Osteoblast (primary cell): ENCODE measurements around the gene FERMT1. TPM values are rescaled to one million over a fixed set of nuclear protein-coding genes. Genes with fewer than 3 reads are reported as not detected.

ENCODE experiments used
- DNase-seq: peaks from one replicate; pipeline ENCODE4 v3.0.0; 2011; ENCODE audit warnings: low spot score, mixed read lengths; ENCODE audit not compliant: insufficient read length; ENCODE audit errors: missing footprints
- H2AFZ ChIP-seq: 2 replicates; pipeline ENCODE4 v1.6.0; 2011; ENCODE audit warnings: mild to moderate bottlenecking, low read length
- H3K27ac ChIP-seq: 2 replicates; pipeline ENCODE4 v1.5.1; 2011; ENCODE audit warnings: mild to moderate bottlenecking, low read depth, low read length, moderate library complexity
- H3K27me3 ChIP-seq: 2 replicates; pipeline ENCODE4 v1.6.0; 2012; ENCODE audit warnings: mild to moderate bottlenecking, control low read depth, inconsistent platforms, low read length, moderate library complexity; ENCODE audit not compliant: insufficient read depth
- H3K36me3 ChIP-seq: 2 replicates; pipeline ENCODE4 v1.5.1; 2011; ENCODE audit warnings: mild to moderate bottlenecking, low read length, control low read depth, moderate library complexity; ENCODE audit not compliant: insufficient read depth
- H3K4me1 ChIP-seq: 2 replicates; pipeline ENCODE4 v1.5.1; 2011; ENCODE audit warnings: mild to moderate bottlenecking, low read length, control low read depth, moderate library complexity; ENCODE audit not compliant: insufficient read depth
- H3K4me2 ChIP-seq: 2 replicates; pipeline ENCODE4 v1.6.0; 2011; ENCODE audit warnings: mild to moderate bottlenecking, low read length; ENCODE audit not compliant: insufficient read depth
- H3K4me3 ChIP-seq: fragments of 200-600 bp; sonication (generic); 3 replicates; pipeline ENCODE4 v1.5.1; 2012; ENCODE audit warnings: mild to moderate bottlenecking, low read length, inconsistent platforms; ENCODE audit not compliant: insufficient read depth
- H3K79me2 ChIP-seq: 2 replicates; pipeline ENCODE4 v1.6.0; 2012; ENCODE audit warnings: mild to moderate bottlenecking, low read length, control low read depth, inconsistent platforms; ENCODE audit not compliant: insufficient read depth
- H3K9me3 ChIP-seq: 2 replicates; pipeline ENCODE4 v1.5.1; 2011; ENCODE audit warnings: low read depth, low read length, control low read depth
- H4K20me1 ChIP-seq: 2 replicates; pipeline ENCODE4 v1.6.0; 2012; ENCODE audit warnings: mild to moderate bottlenecking, low read length, control low read depth; ENCODE audit not compliant: insufficient read depth
- total RNA-seq: library from RNA; depleted of rRNA; stranded (reverse); fragments of >200 nt; gene quantifications from 2 replicates; pipeline ENCODE4 v1.2.3, GENCODE V29; 2012
- TF ChIP-seq, protein P1 (sequence below): IDR thresholded peaks from 2 replicates; pipeline ENCODE4 v1.5.1; 2011; ENCODE audit warnings: mild to moderate bottlenecking, low read depth, low read length, moderate library complexity; ENCODE audit errors: extremely low read depth

FERMT1 gene
- total RNA-seq, 1 donor = 2.5 TPM

DNA sequence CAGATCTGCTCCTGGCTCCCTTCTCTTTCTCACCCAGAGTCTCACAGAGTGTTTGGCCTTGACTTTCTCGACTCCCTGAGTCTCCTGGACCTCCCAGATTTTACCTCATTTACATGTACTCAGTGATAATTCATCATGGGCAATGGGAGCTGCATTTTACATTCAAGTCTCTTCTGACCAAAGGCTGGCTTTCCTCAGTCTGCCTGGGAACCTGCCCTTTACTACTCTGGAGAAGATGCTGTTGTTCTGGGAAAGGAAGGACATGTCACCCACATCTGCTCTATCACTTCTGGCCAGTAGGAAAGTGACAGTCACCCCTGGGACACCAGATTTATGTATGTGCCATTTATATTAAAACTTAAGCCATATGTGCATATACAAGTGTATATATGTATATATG, 76.4 kb downstream of the FERMT1 start:
- Histone ChIP-seq H3K4me1 (peaks cover 4% of the 10 kb centered on the region), H3K4me3 (no peak overlapping the region), H4K20me1 (no peaks in the 10 kb centered on the region), H3K9me3 (no peaks in the 10 kb centered on the region), H2AFZ (no peak overlapping the region), H3K79me2 (no peaks in the 10 kb centered on the region), H3K4me2 (no peak overlapping the region), H3K27me3 (peaks cover 5% of the 10 kb centered on the region), H3K27ac (no peak overlapping the region), H3K36me3 (no peaks in the 10 kb centered on the region)
- DNase-seq = no peak
- TF ChIP-seq, protein P1, sequence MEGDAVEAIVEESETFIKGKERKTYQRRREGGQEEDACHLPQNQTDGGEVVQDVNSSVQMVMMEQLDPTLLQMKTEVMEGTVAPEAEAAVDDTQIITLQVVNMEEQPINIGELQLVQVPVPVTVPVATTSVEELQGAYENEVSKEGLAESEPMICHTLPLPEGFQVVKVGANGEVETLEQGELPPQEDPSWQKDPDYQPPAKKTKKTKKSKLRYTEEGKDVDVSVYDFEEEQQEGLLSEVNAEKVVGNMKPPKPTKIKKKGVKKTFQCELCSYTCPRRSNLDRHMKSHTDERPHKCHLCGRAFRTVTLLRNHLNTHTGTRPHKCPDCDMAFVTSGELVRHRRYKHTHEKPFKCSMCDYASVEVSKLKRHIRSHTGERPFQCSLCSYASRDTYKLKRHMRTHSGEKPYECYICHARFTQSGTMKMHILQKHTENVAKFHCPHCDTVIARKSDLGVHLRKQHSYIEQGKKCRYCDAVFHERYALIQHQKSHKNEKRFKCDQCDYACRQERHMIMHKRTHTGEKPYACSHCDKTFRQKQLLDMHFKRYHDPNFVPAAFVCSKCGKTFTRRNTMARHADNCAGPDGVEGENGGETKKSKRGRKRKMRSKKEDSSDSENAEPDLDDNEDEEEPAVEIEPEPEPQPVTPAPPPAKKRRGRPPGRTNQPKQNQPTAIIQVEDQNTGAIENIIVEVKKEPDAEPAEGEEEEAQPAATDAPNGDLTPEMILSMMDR = no peak

DNA sequence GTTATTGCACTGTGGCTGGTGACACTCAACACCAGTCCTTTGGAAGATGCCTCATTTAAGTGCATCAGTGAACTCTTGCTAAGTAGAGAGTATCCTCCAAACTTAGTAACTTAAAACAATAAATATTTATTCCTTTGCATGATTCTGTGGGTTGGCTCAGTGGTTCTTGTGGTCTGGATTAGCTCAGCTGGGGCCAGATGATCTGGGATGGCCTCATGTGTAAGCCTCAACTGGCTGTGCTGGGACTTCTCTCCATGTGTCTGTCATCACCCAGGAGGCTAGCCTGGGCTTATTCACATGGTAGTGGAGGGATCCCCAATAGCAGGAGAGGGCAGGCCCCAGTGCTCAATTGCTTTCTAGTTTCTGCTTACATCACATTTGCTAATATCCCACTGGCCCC, 77.3 kb downstream of the FERMT1 start:
- no peaks in the 10 kb centered on the region for H3K79me2 ChIP-seq
- TF ChIP-seq, protein P1 = no peak
- no peaks in the 10 kb centered on the region for H3K4me1 ChIP-seq
- H3K27me3 ChIP-seq = no peaks in the 10 kb centered on the region
- peak; percentile 47 for DNase-seq
- no peak overlapping the region for H3K4me2 ChIP-seq
- H4K20me1 ChIP-seq = no peaks in the 10 kb centered on the region
- no peak overlapping the region for H3K27ac ChIP-seq
- no peaks in the 10 kb centered on the region for H3K9me3 ChIP-seq
- H3K36me3 ChIP-seq = peaks cover 4% of the 10 kb centered on the region
- no peak overlapping the region for H3K4me3 ChIP-seq
- no peak overlapping the region for H2AFZ ChIP-seq

DNA sequence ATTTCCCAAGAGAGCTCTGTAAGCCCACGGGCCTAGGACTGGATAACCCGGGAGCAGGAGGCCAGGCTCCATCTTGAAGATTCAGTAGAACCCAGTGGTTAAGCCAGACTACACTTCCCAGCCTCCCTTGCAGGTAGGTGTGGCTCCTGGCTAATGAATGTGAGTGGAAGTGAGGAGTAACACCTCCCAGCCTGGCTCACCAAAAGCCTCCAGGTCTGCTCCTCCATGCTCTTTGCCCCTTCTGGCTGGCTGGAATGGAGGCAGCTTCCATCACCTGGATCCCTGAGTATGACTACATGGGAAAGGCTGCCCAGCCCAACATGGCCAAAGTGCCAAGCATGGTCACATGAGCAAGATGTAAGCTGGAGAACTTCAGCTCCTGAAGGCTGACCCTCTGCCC, 78.7 kb downstream of the FERMT1 start:
- no peak for DNase-seq
- Histone ChIP-seq H3K27ac (no peak overlapping the region), H2AFZ (no peak overlapping the region), H3K4me1 (no peaks in the 10 kb centered on the region), H3K9me3 (no peaks in the 10 kb centered on the region), H4K20me1 (no peaks in the 10 kb centered on the region), H3K4me3 (no peak overlapping the region), H3K79me2 (no peaks in the 10 kb centered on the region), H3K4me2 (no peak overlapping the region), H3K27me3 (no peaks in the 10 kb centered on the region), H3K36me3 (peaks cover 14% of the 10 kb centered on the region)
- TF ChIP-seq, protein P1 = no peak

DNA sequence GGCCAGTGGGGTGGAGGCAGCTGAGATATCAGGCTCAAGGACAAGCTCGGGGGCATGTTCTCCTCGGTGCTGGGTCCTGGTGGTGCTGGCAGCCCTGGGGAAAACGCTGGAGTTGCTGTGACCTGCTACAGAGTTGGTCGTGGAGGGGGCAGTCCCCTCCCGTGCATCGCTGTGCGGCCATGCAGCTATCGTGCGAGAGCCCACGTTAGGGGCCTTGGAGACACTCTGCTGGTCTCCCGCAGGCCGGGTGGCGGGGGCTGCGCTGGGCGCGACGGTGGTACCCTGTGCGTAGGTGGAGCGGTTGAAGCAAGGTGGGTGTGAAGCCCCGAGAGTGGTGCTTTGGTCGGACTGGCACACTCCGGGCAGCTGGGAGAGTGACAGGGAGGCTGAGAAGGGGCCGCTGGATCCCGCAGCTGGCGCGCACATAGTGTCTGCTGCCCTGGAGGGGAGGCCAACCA, 81.0 kb downstream of the FERMT1 start:
- Histone ChIP-seq H3K27me3 (no peaks in the 10 kb centered on the region), H4K20me1 (no peaks in the 10 kb centered on the region), H3K27ac (no peak overlapping the region), H2AFZ (no peak overlapping the region), H3K9me3 (no peaks in the 10 kb centered on the region), H3K79me2 (no peaks in the 10 kb centered on the region), H3K4me2 (no peak overlapping the region), H3K4me1 (no peaks in the 10 kb centered on the region), H3K36me3 (peaks cover 20% of the 10 kb centered on the region), H3K4me3 (no peak overlapping the region)
- TF ChIP-seq, protein P1 = no peak
- DNase-seq = peak; percentile 72
